Measurements from ENCODE around the gene PPFIBP1.

DNA sequence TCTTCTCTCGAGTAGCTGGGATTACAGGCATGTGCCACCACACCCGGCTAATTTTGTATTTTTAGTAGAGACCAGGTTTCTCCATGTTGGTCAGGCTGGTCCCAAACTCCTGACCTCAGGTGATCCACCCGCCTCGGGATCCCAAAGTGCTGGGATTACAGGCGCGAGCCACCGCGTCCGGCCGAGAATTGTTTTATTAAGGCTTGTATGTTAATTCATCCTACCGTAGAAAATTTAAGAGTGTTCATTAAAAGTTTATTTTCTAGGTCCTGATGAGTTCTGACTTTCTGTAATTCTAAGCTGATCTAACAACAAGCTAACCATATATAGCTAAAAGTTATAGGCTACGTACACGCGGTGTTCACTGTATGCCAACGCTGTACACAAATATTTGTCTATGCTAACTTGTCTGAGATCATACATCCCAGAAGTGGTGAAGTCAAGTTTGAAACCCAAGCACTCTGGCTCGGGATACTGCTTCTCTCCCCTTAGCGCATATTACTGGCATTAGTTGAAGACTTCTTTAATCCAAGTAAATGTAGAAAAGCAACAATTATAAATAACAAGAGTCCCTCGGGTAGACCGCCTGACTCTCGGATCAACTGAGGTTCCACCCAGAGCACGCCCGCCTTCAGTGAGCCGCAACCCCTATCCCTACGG is 186.1 kb downstream of the PPFIBP1 start:
- TF ChIP-seq, protein P1, sequence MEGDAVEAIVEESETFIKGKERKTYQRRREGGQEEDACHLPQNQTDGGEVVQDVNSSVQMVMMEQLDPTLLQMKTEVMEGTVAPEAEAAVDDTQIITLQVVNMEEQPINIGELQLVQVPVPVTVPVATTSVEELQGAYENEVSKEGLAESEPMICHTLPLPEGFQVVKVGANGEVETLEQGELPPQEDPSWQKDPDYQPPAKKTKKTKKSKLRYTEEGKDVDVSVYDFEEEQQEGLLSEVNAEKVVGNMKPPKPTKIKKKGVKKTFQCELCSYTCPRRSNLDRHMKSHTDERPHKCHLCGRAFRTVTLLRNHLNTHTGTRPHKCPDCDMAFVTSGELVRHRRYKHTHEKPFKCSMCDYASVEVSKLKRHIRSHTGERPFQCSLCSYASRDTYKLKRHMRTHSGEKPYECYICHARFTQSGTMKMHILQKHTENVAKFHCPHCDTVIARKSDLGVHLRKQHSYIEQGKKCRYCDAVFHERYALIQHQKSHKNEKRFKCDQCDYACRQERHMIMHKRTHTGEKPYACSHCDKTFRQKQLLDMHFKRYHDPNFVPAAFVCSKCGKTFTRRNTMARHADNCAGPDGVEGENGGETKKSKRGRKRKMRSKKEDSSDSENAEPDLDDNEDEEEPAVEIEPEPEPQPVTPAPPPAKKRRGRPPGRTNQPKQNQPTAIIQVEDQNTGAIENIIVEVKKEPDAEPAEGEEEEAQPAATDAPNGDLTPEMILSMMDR (optimal IDR thresholded peaks at IDR 0.05 in 1 of 3, IDR thresholded peaks at IDR 0.05 in 1 of 3, conservative IDR thresholded peaks at IDR 0.05 in 1 of 3; ENCODE audit: extremely low read depth in 1 of 3, insufficient read depth in 2 of 3, low read length in 3 of 3): no peak
- no peak for TF ChIP-seq EZH2 (IDR thresholded peaks at IDR 0.05; ENCODE audit: low read length)
